Stimulated activated CD8-positive, alpha-beta memory T cell treated with anti-CD3 and anti-CD28 coated beads, Interleukin-12 subunit alpha, Interleukin-12 subunit beta, amount 100 ng/mL, for 24 hours (primary cell): ENCODE results near the gene FAF1.

ENCODE experiments used
- DNase-seq: peaks from one replicate; pipeline ENCODE4 v3.0.0-alpha.2; 2020; ENCODE audit errors: extremely low read depth

The FAF1 gene

GRCh38 chr1:50427086-50427817 is 532.8 kb downstream of the FAF1 start:
- DNase-seq = no peak

- no peak for DNase-seq
Measured at GRCh38 chr1:50426702-50427085, 533.4 kb downstream of the FAF1 start.

DNA sequence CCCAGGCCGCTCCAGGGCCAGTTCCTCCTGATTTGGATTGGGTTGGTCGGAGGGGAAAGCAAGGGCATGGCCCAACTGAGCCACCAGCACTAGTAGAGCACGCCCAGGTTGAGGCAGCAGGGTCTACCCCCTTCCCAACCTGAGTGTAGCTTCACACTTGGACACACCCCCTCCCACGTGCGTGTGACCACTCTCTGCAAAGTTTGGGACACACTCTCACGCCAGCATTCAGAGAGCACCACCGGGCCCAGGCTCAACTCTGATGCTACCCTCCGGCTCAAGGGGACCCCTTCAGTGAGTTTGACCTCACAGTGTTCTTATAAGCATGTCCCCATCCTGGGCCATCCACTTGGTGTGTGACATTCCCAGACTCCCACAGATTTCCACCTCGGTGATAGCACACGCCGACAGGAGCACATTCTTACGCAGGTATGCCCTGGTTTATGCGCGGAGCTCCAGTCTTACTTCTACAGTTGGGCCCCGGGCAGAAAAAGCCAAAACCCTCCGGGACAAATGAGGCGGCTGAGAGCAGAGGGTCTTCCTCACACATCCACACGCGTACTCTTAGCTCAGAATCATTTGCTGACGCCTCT is 533.9 kb downstream of the FAF1 start:
- DNase-seq = no peak

DNA sequence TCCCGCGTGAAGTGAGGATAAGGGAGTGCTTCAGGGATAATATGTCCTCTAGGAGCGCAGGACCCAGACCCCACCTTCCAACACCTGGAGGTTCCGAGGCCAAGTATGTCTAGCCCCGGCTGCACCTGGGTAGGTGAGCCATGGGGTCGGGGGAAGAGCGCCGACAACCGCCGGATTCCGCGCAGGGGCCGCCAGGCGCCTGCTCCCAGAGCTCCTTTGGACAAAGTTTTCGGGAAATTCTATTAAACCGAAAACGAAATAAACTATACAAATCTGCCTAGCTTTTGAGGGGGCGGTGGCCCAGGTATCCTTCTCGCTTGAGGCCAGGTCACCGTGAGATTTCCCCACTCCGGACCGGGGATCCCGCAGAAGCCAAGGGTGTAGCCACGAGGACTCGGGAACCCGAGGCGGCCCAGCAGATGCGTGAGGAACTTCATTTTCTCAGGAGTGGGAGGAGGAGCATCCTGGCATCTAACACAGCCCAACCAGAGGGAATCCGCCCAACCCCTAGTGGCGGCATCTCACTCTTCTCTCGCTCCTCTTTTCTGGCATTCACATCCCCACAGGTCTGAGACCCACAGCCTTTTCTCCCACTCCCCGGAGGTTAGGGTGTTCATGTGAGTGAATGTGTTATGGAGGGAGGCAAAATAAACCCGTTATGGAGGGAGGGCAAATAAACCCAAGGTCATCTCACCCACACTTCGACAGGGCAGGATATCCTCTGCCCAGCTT is 534.5 kb downstream of the FAF1 start:
- DNase-seq = no peak

DNA sequence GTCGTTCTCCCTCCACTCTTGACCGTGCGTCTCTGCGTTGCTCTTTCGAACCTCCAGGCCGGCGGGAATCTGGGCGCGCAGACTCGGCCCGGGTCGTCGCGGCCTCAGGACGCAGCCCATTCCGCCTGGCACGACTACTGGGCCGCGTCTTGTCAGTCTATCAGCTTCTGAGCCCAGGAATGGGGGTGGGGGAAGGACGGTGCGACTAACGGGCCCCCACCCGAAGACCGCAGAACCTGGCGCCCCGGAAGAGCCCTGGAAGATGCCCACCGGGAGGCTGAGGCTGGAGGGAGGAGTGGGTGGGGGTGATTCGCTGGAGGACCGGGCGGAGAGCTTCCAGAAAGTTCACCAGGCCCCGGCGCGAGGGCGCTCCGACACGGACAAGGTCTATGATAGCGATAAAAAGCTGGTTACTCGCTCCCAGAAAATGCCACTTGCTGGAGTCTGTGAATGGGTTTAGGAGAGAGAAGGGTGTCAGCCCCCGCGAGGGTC is 535.1 kb downstream of the FAF1 start:
- DNase-seq = no peak

- no peak for DNase-seq
Measured at GRCh38 chr1:50424045-50424883, 535.8 kb downstream of the FAF1 start.

DNA sequence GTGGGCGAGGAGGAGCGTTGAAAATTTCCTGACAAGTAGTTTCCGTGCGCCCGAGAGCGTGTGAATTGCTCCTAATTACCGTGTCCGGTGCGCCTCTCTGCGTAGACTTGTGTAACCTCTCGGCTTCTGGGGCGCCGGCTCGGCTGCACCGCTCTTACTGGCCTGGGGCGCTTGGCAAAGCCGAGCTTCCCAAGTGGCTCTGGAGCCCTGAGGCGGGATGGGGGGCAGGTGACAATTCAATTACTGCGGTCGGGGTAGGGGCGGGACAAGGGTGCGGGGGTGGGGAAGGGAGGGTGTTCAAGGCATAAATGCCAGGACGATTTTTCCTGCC is 536.4 kb downstream of the FAF1 start:
- no peak for DNase-seq

DNA sequence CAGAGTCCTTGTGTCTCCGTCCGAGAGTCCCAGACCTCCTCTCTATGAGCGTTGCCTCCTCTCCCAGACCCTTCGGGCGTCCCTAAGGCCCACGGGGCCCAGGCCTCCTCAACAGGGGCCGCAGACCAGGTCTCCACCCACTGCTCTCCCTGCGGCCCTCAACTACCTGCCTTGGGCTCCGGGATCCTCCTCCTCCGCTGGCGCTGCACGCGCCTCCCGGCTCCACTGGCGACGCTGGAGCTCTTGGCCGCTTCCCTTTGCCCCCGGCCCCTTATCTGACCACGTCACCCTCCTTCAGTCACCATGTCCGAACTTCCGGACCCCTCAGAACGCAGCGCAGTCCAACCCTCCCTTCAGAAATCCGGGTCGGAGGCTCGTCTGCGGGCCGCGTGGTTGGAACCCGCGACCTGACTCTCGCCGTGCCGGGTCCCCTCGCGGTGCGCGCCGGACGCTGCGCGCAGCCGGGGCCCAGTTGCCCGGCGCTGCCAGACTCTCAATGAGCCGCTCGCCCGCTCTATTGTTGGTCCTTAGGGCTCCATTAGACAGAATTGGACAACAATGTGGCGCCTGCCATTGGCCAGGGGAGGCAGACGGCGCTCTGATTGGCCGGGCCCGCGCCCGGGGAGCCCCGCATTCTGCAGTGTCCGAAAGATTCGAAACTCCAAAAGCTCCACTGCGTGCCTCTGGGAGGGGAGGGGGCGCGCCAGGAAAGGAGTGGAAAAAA is 537.0 kb downstream of the FAF1 start, which contains the start of gene DMRTA2:
Gene DMRTA2 (minus strand): TSS at position 498 of the 724 bp plus-strand sequence. CDS start 1,907 bp downstream, outside the sequence.
- DNase-seq = no peak

- DNase-seq = no peak
Measured at GRCh38 chr1:50422675-50422945, 537.5 kb downstream of the FAF1 start.

GRCh38 chr1:50421768-50422674 is 538.0 kb downstream of the FAF1 start:
- DNase-seq = no peak

- no peak for DNase-seq
Measured at GRCh38 chr1:50421366-50421748, 538.7 kb downstream of the FAF1 start.

GRCh38 chr1:50420689-50421365 is 539.2 kb downstream of the FAF1 start:
- no peak for DNase-seq

- DNase-seq = no peak
Measured at GRCh38 chr1:50419907-50420677, 540.0 kb downstream of the FAF1 start.

DNA sequence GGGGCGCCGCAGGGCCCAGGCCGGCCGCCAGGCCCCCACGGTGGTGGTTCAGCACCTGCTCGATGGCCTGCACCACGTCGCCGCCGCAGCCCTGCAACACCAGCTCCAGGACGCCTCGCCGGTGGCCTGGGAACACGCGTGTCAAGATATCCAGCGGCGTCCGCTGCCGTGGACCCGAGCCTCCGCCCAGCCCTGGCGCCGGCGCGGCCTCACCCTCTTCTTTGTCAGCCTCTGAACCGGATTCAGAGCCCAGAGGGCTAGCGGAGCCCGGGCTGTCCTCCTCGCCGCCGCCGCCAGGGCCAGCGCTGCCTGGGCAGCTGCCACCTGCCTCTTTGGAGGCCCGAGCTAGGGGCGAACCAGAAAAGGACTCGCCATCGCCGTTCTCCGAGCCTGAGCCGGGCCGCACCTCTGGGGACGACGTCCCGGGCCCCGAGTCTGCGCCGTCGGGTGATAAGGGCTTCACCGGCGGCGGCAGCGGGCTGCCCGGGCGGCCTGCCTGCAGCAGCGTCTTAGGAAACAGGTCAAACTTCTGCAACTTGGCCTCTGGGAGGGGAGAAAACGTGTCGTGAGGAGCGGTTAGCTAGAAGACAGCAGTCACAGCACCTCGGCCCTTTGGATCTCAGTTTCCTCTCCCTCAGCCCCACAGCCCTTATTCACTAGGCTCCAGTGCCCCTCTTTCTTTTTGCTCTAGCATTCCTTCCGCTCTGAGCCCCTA is 540.7 kb downstream of the FAF1 start:
- DNase-seq = no peak

DNA sequence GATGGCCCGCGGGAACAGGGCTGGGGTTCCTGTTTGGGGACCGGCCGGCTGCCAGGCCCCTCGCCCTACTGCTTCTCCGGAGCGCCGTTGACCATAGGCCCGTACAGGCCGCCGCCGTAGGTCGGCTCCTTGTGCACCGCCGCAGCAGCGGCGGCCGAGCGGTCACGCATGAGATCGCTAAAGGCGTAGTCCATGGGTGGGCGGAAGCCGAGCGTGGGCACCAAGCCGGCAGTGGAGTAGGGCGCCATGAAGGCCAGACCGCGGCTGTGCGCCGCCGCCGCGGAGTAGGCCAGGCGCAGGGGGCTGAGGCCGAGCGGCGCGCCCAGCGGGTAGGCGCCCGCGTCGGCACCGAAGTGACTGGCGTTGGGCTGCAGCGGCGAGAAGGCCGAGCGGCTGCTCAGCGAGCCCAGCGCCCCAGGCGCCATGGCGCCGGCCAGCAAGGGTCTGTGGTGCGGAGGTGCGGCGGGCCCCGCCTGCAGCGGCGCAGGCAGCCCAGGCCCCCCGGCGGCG is 541.4 kb downstream of the FAF1 start:
- no peak for DNase-seq

- no peak for DNase-seq
Measured at GRCh38 chr1:50417946-50418599, 542.0 kb downstream of the FAF1 start.

GRCh38 chr1:50417507-50417906 is 542.6 kb downstream of the FAF1 start:
- no peak for DNase-seq
